DND-41 (cell line): ENCODE data around the gene TTC23L.
"Not testable (repeated sequence)": the region's sequence is repeated elsewhere in the genome, so short reads cannot be mapped to it uniquely, and the experiment has no call there.

Experiments used
- ATAC-seq: fragments of 200-7000 bp; cut with Tn5 transposase; 3 replicates; pipeline ENCODE4 v1.9.1; 2021; ENCODE audit warnings: low read depth; ENCODE audit not compliant: insufficient read depth
- DNase-seq: peaks from one replicate; pipeline ENCODE4 v3.0.0-alpha.2; 2020
- H2AFZ ChIP-seq: 2 replicates; pipeline ENCODE4 v1.6.0; 2012; ENCODE audit warnings: low read depth, low read length
- H3K27ac ChIP-seq: 2 replicates; pipeline ENCODE4 v1.5.1; 2012; ENCODE audit warnings: low read length, inconsistent platforms
- H3K27me3 ChIP-seq: fragments of 200-600 bp; sonication (generic); 2 replicates; pipeline ENCODE4 v1.6.0; 2012; ENCODE audit warnings: low read length, mild to moderate bottlenecking, inconsistent platforms; ENCODE audit not compliant: insufficient read depth, poor library complexity
- H3K36me3 ChIP-seq: 2 replicates; pipeline ENCODE4 v1.5.1; 2012; ENCODE audit warnings: low read length, inconsistent platforms; ENCODE audit not compliant: insufficient read depth
- H3K4me1 ChIP-seq: 2 replicates; pipeline ENCODE4 v1.5.1; 2012; ENCODE audit warnings: mild to moderate bottlenecking, low read length; ENCODE audit not compliant: insufficient read depth
- H3K4me2 ChIP-seq: 2 replicates; pipeline ENCODE4 v1.6.0; 2012; ENCODE audit warnings: mild to moderate bottlenecking, moderate library complexity, low read length, inconsistent platforms; ENCODE audit not compliant: insufficient read depth
- H3K4me3 ChIP-seq, 2 experiments: fragments of 200-600 bp in 1 of 2; shearing (Covaris generic) in 1 of 2; 2 replicates each; pipeline ENCODE4 v1.5.1; 2012 to 2016; ENCODE audit warnings: inconsistent platforms in 2 of 2, low read length in 2 of 2, mild to moderate bottlenecking in 2 of 2, low read depth in 1 of 2, moderate library complexity in 1 of 2
- H3K79me2 ChIP-seq: 2 replicates; pipeline ENCODE4 v1.6.0; 2012; ENCODE audit warnings: low read length, inconsistent platforms; ENCODE audit not compliant: insufficient read depth
- H3K9ac ChIP-seq: 2 replicates; pipeline ENCODE4 v1.6.0; 2012; ENCODE audit warnings: low read depth, mild to moderate bottlenecking, inconsistent platforms, low read length, moderate library complexity
- H3K9me3 ChIP-seq: 2 replicates; pipeline ENCODE4 v1.5.1; 2012; ENCODE audit warnings: low read length, moderate library complexity, mild to moderate bottlenecking, inconsistent platforms; ENCODE audit not compliant: insufficient read depth, severe bottlenecking
- H4K20me1 ChIP-seq: 2 replicates; pipeline ENCODE4 v1.6.0; 2012; ENCODE audit warnings: low read length; ENCODE audit not compliant: insufficient read depth
- EZH2 ChIP-seq: IDR thresholded peaks from 3 replicates; pipeline ENCODE4 v1.6.1; 2012; ENCODE audit warnings: borderline replicate concordance, low read depth, mild to moderate bottlenecking, moderate library complexity, low read length, inconsistent platforms; ENCODE audit not compliant: severe bottlenecking
- TF ChIP-seq, protein P1 (sequence below): IDR thresholded peaks from 2 replicates; pipeline ENCODE4 v1.5.1; 2012; ENCODE audit warnings: borderline replicate concordance, low read length, moderate library complexity, mild to moderate bottlenecking; ENCODE audit not compliant: poor library complexity, severe bottlenecking; ENCODE audit errors: extremely low read depth

Gene TTC23L

DNA sequence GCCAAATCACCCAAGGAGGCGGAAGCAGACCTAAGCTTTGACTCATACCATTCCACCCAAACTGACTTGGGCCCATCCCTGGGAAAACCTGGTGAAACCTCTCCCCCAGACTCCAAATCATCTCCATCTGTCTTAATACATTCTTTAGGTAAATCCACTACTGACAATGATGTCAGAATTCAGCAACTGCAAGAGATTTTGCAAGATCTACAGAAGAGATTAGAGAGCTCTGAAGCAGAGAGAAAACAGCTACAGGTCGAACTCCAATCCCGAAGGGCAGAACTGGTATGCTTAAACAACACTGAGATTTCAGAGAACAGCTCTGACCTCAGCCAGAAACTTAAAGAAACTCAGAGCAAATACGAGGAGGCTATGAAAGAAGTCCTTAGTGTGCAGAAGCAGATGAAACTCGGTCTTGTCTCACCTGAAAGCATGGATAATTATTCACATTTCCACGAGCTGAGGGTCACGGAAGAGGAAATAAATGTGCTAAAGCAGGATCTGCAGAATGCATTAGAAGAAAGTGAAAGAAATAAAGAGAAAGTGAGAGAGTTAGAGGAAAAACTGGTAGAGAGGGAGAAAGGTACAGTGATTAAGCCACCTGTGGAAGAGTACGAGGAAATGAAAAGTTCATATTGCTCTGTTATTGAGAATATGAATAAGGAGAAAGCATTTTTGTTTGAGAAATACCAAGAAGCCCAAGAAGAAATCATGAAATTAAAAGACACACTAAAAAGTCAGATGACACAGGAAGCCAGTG is 15.8 kb upstream of the TTC23L start:
- H3K27me3 ChIP-seq: peaks cover 7% of the 10 kb centered on the region
- no peak overlapping the region for H3K9ac ChIP-seq
- no peak overlapping the region for H2AFZ ChIP-seq
- DNase-seq: no peak
- ATAC-seq: no peak
- no peaks in the 10 kb centered on the region for H3K9me3 ChIP-seq
- H3K4me1 ChIP-seq: no peaks in the 10 kb centered on the region
- H3K36me3 ChIP-seq: no peaks in the 10 kb centered on the region
- TF ChIP-seq, protein P1, sequence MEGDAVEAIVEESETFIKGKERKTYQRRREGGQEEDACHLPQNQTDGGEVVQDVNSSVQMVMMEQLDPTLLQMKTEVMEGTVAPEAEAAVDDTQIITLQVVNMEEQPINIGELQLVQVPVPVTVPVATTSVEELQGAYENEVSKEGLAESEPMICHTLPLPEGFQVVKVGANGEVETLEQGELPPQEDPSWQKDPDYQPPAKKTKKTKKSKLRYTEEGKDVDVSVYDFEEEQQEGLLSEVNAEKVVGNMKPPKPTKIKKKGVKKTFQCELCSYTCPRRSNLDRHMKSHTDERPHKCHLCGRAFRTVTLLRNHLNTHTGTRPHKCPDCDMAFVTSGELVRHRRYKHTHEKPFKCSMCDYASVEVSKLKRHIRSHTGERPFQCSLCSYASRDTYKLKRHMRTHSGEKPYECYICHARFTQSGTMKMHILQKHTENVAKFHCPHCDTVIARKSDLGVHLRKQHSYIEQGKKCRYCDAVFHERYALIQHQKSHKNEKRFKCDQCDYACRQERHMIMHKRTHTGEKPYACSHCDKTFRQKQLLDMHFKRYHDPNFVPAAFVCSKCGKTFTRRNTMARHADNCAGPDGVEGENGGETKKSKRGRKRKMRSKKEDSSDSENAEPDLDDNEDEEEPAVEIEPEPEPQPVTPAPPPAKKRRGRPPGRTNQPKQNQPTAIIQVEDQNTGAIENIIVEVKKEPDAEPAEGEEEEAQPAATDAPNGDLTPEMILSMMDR: no peak
- no peak for TF ChIP-seq EZH2
- H4K20me1 ChIP-seq: no peaks in the 10 kb centered on the region
- H3K4me3 ChIP-seq: no peak overlapping the region
- no peak overlapping the region for H3K27ac ChIP-seq
- H3K79me2 ChIP-seq: no peaks in the 10 kb centered on the region
- H3K4me2 ChIP-seq: no peak overlapping the region

DNA sequence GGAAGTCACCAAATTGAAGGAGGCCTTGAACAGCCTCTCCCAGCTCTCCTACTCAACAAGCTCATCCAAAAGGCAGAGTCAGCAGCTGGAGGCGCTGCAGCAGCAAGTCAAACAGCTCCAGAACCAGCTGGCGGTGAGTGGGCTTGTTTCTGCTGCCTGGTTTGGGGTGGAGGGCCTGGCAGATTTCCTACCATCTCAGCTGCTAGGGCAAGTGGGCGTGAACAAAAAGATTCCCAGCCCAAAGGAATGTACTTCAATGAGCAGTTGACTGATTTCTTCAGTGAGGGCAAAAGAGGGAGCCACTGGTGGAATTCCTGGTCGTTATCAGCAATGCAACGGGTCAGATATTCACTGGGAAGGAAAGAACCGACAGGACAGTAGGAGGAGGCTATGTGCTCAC is 12.6 kb upstream of the TTC23L start:
- DNase-seq (no peak), ATAC-seq (no peak)
- Histone ChIP-seq H3K27ac (no peak overlapping the region), H3K9me3 (no peaks in the 10 kb centered on the region), H3K36me3 (no peaks in the 10 kb centered on the region), H3K4me2 (no peak overlapping the region), H3K4me1 (no peaks in the 10 kb centered on the region), H3K79me2 (no peaks in the 10 kb centered on the region), H4K20me1 (no peaks in the 10 kb centered on the region), H3K4me3 (no peak overlapping the region), H2AFZ (no peak overlapping the region), H3K9ac (no peak overlapping the region), H3K27me3 (peaks cover 5% of the 10 kb centered on the region)
- no peak for TF ChIP-seq EZH2
- TF ChIP-seq, protein P1: no peak

DNA sequence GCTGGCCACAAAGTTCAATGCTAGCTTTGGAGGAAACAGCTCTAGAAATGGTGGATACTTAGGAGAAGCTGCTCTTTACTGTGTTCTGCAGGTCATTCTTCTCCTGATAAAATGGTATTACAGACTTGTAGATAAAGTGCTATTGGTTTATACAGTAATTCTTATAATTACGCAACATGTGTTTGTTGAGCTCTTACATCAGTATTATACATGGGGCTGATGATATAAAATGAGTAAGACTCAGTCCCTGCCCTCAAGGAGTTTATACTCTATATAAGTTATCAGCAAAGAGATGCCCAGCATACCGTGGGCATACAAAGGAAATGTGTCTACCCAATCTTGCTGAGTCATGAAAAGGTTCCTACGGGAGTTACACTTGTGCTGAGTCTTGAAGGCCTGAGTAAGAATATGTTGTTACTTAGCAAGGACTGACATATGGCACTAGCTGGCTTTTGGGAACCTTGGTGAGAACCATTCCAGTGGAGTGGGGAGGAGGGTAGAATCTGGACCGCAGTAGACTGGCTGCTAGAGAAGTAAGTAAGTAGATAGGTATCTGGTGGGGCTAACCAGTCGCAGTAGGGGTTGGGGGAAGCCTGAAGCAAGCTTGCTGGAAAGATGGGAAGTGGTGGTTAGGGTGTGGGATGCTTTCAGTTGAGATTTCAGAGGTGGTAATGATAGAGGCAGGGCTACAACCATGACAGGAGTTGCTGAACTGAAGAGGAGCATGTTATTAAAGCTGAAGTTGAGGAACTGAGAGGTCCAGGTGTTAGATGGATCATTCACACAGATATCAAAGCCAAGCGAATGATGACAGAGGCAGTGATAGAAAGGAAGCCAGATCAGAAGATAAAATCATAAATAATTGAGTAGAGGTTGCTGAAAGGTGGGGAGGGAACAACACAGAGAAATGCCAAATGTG is 11.1 kb upstream of the TTC23L start:
- TF ChIP-seq EZH2: no peak
- TF ChIP-seq, protein P1: no peak
- H3K4me3 ChIP-seq: no peak overlapping the region
- H3K79me2 ChIP-seq: no peaks in the 10 kb centered on the region
- no peaks in the 10 kb centered on the region for H3K9me3 ChIP-seq
- no peak overlapping the region for H3K9ac ChIP-seq
- no peak overlapping the region for H3K27ac ChIP-seq
- no peak overlapping the region for H3K4me2 ChIP-seq
- H4K20me1 ChIP-seq: no peaks in the 10 kb centered on the region
- no peak for ATAC-seq
- H3K27me3 ChIP-seq: peaks cover 5% of the 10 kb centered on the region
- H3K4me1 ChIP-seq: no peaks in the 10 kb centered on the region
- no peak for DNase-seq
- H2AFZ ChIP-seq: no peak overlapping the region
- H3K36me3 ChIP-seq: no peaks in the 10 kb centered on the region

DNA sequence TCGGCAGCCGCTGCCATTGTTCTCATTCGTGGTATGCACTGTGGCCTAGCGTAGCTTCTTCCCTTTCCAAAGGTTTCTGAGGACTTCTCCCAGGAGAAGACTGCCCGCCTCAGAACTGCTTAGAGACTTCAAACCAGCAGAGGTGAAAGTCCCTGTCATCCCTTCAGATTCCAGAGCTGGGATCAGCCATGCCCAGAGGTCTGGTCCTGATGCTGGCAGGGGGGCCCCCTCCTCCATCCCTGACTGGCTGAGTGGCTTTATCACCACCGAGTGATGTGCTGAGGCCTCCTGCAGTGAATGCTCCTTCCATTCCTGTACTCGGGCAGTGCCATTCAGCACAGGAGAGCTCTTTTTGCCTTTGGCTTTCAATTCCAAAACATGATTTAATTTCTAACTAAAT is 8.1 kb upstream of the TTC23L start:
- not testable (repeated sequence) for H3K4me2 ChIP-seq, DNase-seq, H3K27me3 ChIP-seq, H3K4me3 ChIP-seq, H3K27ac ChIP-seq, ATAC-seq, H4K20me1 ChIP-seq, H3K79me2 ChIP-seq, H3K4me1 ChIP-seq, H2AFZ ChIP-seq, H3K9me3 ChIP-seq, H3K36me3 ChIP-seq, H3K9ac ChIP-seq
